Ramos (cell line): ENCODE measurements around the gene ACTR8.

Experiments
- in situ Hi-C: fragments of 300-500 bp; cut with MboI; formaldehyde crosslinking; loops from one replicate; pipeline ENCODE4 v1.14.3; 2022; ENCODE audit warnings: low sequenced_read_pairs; ENCODE audit not compliant: unreplicated experiment

Gene ACTR8

DNA sequence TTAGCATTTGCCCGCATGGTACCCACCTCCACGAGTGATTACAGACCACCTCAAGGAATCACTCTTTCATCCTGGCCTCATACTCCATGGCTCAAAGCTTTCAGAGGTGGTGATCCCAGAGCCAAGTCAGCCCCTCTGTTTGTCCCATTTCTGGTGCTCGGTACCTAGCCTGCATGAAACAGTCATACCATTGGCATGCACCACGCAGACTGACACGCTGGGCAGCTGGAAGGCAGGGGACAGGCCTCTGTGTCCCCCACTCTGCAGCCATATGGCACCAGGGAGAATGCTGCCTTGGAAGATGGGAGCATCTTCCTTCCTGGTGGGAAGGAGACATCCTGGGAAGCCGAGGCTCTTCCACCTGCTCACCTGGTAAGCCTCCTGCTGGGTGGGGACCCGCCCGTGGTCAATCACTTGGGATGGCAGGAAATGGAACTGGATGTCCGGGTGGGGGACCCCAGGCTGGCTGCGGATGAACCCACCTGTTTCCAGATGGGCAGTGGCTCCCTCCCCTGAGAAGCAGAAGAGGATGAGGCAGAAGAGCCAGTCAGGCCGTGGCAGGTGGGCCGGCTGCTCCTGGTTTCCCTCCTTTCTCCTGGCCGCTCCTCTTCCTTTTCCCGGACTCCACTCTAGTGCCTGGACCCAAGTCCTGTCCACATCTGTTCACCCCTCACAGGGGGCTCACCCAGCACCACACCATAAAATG lies 62.6 kb downstream of the ACTR8 start:
- in situ Hi-C loops: no loop called here

DNA sequence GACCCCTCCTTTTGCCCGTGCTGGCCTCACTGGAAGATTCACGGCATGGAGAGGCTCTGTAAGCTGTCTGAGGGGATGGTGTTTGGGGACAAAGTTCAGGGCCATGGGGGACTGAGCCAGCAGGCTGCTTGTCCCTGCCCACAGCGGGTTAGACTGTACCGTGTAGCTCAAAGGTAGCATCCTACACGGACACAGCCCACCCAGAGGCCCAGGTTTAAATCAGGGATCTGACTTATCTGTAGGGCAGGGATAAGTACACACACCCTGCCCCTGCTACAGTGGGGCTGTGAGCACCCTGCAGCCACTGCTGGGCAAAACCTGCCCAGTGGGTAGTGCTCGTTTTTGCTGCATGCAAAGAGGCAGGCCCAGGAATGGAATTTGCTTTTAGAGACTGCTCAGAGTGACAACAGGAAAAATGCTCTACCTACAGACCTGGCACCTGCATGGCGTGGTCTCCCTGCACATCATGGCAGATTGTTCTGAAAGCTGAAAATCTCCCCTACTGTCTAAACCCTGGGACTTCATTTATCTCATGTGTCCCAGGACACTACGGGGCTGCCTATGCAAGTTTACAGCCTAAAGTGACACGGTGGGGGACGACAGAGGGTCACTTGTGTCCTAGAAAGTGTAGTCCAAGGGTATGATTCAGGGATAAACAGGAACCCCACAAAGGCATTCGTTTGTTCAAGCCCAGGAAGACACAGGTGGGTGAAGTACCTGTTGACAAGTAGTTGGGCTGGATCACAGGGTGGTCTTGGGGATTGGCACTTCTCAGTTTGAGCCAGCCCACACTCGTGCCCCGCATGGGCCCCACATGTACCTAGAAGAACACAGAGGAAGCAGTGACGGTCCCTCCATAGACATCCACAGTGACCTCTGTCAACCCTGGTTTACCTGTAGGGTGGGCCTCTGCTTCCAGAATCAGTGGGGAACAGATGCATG lies 63.5 kb downstream of the ACTR8 start:
- in situ Hi-C loops: no loop called here

DNA sequence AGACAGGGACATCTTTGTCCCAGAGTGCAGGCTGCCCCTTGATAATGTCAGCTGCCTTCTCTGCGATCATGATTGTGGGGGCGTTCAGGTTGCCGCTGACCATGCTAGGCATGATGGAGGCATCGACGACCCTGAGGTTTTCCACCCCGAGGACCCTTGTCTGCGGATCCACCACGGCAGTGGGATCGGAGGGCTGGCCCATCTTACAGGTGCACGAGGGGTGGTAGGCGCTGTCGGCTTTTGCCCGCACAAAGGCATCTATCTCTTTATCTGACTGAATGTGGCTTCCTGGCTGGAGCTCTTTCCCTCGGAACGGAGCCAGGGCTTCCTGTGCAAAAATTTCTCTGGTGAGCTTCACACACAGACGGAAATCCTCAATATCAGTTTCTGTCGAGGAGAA lies 64.1 kb downstream of the ACTR8 start:
- in situ Hi-C loops: no loop called here

DNA sequence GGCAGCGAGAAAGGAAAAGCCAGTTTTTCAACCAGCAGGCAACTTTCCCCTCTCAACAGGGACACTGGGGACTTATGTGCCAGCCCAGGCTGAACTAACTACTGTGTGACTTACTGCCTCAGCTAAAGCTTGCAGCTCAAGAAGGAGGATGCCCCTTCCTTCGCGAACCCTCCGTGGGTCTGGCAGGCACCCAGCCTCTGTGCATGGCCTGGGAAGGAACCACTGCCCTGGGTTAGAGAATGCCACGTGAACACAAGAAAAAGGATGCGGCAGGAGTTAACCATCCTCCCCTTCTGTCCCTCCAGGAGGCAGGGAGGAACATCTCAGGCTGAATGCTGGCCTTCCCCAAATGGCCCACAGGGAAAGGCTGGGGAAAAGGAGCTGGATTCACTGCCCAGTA lies 64.7 kb downstream of the ACTR8 start:
- in situ Hi-C loops: no loop called here
